ENCODE results near the gene USP9X. TPM values are rescaled to one million over a fixed set of nuclear protein-coding genes. Genes with fewer than 3 reads are reported as not detected.
"Not testable (repeated sequence)": the region's sequence is repeated elsewhere in the genome, so short reads cannot be mapped to it uniquely, and the experiment has no call there.

Gene USP9X
- total RNA-seq, 1 experiment from 2014 or later = 45.4 TPM

DNA sequence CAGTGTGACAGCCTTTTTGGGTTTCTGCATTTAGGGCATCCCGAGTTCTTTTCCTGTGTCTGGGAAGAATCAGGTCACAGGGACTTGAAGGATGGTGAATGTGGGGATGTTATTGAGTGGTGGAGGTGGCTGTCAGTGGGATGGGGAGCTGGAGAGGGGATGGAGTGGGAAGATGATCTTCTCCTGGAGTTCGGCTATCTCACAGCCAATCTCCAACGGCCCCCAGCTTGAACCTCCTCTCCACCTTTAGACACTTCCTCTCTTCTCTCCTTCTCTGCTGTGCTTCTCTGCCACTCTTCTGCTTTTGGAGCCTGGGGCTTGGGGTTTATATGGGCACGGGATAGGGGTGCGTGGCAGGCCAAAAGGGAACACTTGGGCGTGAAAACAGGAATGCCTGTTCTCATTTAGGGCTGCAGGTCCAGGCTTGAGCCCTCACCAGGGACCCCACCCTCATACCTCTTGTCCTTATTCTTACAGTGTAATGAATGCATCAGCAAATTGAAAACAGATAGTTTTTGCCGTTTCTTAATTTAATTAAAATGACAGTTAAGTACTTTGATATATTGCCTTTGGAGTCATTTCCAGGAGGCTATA lies 37.5 kb downstream of the USP9X start:
- DNase-seq (ENCODE audit: low read depth) = no peak

DNA sequence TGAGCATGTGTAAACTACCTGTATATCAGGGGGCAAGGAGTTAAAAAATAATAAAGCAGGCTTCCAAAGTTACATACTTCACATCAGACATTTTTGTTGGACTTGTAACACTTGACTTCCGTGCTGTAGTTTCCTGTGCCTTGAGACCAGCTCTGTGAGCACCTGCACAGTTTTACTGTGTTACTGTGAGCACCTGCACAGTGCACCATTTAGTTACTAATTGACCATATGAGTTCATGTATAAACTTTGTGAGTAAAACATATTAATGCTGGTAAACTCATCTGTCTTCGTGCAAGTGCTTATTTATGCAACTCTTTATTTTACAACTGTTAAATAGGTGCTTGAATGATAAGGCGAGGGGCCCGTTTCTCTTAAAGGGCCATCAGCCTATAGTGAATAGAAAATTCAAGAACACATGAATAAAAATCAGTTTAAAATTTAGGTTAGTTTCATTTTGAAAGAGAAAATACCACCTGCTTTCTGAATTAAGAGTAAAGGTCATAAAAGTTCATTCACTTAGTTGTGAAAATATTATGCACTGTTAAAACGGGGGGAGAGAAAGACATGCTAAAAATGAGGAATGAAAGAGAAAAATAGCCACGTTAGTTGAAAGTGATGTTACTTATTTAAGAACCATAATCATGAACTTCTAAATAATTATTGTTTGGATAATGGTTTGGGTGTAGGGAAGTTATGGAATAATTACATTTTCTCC lies 42.4 kb downstream of the USP9X start:
- no peak for DNase-seq (ENCODE audit: low read depth)

DNA sequence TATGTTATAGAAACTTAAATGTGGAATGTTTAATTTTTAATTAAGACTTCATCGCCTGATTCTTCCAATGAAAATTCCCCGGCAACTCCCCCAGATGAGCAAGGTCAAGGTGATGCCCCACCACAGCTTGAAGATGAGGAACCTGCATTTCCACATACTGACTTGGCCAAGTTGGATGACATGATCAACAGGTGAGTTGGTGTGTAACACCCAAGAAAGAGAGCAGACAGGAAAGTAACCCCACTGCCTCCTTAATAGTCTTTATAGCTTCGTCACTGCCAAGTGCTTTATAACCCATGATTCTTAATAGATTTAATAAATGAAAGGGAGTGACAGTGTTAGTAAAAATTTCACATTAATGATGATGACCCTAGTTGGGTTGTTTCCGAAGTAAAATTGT lies 43.7 kb downstream of the USP9X start:
- no peak for DNase-seq (ENCODE audit: low read depth)

DNA sequence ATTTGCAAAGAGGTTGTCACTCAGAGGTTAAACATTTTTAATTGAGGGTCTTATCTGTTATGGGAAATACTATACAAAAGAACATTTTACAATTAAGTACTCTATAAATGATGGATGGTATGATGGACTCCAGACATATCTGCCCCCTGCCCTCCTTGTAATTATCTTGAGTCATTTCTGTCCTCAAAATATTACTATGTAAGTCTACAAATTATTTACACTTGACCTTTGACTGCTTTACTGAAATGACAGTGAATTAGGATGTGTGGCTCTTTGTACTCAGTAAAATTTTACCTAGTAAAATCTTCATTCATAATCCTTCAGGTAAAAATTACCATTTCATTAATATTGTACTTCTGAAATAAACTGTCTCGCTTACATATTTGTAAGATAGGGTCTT lies 46.5 kb downstream of the USP9X start:
- DNase-seq (ENCODE audit: low read depth) = no peak

DNA sequence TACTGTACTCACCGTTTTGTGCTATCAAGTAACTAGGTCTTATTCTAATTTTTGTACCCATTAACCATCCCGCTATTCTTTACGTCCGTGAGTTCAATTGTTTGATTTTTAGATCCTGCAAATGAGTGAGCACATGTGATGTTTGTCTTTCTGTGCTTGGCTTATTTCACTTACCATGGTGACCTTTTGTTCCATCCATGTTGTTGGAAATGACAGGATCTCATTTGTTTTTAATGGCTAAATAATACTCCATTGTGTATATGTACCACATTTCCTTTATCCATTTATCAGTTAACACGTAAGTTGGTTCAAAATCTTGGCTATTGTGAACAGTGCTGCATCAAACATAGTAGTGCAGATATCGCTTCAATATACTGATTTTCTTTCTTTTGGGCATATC lies 48.3 kb downstream of the USP9X start:
- DNase-seq (ENCODE audit: low read depth) = no peak

DNA sequence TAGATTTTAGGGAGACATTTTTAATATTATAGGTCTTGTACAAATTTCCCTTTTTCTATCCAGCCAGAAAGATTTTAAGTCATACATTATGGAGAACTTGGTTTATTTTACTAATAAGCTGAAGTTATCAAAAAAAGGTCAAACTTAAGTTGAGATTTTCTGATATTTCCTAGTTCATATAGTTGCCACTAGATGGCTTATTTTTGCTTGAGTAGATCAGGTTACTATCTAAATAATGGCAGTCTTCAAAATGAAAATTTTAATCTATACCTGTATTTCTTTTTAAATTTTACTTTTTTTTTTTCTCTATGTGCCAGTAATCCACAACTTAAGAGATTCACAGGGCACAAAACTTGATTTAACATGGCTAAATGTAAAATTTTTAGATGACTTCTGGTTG lies 52.3 kb downstream of the USP9X start:
- DNase-seq (ENCODE audit: low read depth) = no peak

DNA sequence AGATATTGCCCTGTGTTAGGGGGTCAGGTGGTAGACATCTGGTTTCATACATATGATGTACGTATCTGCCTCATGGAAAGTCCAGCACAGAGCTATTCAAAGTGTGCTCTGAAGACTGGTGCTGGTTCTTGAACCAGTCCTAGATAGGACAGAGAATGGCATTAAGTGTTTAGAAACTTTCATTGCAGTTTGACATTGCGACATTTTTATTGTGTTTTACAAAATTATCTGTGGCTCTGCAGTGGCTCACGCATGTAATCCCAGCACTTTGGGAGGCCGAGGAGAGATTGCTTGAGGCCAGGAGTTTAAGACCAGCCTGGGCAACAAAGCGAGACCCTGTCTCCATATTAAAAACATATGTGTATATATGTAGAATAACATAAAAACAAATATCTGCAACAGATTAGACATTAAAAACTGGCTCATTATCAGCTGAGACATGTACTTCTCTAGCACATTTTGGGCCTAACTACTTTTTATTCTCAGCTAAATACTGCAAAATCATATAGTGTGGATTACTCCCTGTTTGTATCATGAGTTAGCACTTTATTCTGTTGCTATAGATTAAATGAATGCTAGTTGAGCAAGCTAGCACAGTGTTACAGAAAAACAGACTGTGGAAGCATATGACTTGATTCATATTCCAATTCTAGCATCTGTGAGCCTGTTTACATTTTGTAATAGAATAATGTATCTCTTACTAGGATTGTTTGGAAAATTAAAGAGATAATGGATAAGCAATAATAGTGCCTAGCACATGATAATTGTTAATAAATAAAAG lies 57.1 kb downstream of the USP9X start:
- DNase-seq (ENCODE audit: low read depth) = no peak

DNA sequence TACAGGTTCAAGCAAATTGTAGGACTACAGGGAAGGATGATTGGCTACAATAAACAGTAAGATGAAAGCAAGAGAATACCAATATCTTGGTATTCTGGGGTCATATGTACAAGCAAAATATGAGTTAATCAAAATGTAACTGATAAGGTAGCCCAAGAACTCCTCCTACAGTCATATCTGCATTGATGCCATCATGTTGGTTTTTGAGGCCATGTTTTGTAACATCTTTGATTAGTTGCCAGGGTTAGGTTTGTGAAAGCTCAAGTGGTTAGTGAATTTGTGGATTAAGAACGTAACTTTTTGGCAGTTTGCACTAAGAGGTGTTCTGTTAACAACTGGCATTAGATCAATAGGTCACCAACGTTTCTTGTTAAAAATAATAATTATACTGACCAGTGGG lies 59.6 kb downstream of the USP9X start:
- no peak for DNase-seq (ENCODE audit: low read depth)

DNA sequence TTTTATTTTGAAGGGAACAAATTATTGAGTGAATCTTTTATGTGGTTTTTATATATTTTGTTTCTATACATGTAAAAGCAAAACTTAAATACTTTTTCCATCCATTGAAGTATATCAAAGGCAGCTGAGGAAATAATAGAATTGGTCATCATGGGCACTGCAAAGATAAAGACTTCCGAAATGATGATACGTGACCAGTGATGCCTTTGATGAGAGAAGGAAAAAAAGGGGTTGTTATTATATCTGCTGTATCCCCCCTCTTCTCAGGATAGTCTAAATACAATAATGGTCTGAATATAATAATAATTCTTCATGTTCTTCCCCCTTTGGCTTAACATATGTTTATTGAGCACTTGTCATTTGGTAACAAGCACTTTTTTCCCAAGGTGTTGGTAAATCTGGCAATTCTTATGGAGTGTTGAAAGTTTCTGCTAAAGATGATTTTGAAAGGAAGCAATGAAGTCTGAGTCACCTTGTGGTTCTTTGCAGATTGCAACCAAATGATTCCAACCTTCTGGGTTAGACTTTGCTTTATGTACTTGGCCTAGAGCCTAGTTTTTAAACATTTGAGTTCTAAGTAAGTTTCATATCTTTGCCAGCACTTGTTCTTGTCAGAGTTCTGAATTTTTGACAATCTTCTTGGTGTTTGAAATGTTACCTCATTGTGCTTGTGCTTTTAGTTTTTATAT lies 60.8 kb downstream of the USP9X start:
- peak; percentile 76 for DNase-seq (ENCODE audit: low read depth)

DNA sequence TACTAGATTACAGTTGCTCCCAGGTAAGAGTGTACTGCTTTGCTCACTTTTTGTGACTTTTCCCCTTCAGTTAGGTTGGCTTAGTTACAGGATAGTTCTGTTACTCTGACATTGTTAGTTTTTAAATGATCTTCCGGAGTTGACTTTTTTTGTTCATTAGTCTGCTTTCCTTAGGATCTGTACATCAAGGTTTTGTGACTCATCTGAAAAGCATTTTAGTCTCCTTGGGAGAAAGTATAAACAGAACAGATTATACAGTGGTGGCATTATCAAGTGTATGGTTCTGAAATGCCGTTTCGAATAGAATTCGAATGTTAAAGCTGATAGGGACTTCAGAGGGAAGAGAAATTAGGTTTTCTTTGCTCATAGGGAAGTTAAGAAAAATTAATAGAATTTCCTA lies 63.3 kb downstream of the USP9X start:
- DNase-seq (ENCODE audit: low read depth) = peak; percentile 77

DNA sequence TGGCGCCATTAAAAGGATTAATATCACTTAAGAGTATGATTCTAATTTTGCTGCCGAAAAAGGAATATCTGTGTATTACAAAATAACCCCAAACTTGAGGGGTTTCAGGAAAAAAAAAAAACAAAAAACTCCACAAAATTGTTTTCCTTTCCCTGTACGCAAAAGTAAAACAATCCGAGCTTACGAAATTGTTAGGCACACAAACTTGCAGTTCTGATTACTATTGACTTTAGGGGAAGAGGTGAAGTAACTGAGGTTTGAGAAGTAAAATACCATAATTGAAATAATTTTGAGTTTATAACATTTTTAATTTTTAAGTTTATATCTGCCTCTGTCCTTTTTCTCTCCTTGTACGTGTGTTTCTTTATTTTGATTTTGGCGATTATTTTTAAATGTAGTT lies 64.8 kb downstream of the USP9X start:
- DNase-seq (ENCODE audit: low read depth) = no peak

DNA sequence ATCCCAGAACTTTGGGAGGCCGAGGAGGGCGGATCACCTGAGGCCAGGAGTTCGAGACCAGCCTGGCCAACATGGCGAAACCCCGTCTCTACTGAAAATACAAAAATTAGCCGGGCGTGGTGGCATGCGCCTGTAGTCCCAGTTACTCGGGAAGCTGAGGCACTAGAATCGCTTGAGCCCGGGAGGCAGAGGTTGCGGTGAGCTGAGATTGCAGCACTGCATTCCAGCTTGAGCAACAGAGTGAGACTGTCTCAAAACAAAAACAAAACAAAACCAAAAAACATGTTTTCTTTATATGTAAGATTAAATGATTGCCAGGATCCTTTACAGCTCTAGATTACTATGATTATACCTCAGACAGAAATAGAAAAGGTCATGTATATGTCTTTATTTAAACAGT lies 66.5 kb downstream of the USP9X start:
- DNase-seq (ENCODE audit: low read depth) = not testable (repeated sequence)

DNA sequence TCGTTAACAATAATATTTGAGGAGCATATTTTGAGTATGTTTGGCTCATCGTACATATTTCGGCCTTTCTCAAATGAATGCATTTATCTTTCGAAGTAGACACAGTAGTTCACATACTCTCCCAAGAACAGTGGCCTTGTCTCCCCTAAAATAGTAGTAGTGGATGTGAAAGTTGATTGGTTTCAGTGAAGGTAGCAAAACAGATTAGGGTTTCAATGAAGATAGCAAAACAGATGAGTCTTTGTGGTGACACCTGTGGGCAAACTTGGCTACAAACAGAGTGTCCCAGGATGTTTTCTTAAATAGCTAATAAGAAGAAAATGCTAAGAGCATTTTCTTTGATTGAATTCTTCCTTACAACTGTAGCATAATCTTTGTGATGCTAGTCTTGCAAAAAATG lies 67.0 kb downstream of the USP9X start:
- no peak for DNase-seq (ENCODE audit: low read depth)

DNA sequence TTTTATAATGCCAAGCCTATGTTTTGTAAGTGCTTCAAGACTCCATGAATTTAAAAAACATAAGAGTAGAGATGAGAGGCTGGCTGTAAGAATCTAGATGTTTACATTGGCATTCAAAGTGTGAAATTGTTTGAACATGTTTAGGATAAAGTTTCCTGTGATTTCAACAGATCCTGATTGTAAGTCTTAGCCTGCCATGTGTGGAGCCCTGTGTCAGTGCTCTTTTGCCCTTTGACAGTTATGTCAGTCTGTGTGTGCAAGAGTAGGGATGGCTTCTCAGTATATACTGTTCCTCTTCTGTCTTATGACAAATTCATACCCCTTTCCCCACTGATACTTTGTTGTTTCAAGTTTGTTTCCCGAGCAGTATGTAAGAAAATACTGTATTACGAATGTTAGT lies 68.2 kb downstream of the USP9X start:
- no peak for DNase-seq (ENCODE audit: low read depth)

DNA sequence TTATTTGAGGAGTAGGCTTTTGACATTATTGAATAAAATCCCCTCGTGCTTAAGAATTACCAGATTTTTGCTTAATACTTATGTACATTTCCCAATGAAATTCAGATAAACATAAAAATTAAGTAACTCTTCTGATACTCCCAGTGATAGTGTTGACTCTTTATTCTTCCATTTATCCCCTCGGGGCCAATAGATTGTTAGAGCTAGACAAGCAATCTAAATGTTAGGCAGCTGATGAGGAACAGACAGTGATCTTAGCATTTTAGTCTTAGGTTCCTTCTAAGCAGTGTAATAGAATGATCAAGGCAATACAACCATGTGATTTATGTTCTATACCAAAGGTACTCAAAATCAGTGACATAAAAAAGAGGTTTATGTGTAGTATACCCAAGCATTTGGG lies 68.7 kb downstream of the USP9X start:
- no peak for DNase-seq (ENCODE audit: low read depth)

DNA sequence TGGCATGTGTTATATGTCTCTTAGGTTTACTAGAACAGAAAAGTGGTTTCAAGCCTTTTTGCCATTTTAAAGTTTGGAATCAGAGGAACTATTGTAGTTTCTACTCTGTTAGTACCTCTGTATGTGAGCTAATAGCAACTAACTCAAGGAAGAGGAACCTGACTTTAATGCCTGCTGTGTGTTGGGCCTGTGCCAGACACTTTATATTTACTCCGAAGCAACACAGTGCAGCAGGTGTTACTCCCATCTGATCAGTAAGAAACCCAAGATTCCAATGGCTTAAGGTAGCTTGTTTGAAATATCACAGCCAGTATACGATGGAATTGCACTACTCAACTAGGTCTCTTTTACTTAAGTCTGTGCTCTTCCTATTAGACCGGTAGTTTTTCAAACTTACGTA lies 79.2 kb downstream of the USP9X start:
- DNase-seq (ENCODE audit: low read depth) = no peak

DNA sequence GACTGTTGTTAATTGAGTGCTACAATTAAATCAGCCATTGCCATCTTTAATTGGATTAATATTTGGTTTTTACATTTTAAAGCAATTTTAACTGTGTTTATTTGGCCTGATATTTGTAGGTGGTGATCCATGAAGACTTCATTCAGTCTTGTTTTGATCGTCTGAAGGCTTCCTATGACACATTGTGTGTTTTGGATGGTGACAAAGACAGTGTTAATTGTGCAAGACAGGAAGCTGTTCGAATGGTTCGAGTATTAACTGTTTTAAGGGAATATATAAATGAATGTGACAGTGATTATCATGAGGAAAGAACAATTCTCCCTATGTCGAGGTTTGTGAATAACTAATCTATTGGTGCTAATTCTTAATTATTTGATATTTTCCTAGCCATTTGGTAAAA lies 82.6 kb downstream of the USP9X start:
- peak; percentile 0 for DNase-seq (ENCODE audit: low read depth)

DNA sequence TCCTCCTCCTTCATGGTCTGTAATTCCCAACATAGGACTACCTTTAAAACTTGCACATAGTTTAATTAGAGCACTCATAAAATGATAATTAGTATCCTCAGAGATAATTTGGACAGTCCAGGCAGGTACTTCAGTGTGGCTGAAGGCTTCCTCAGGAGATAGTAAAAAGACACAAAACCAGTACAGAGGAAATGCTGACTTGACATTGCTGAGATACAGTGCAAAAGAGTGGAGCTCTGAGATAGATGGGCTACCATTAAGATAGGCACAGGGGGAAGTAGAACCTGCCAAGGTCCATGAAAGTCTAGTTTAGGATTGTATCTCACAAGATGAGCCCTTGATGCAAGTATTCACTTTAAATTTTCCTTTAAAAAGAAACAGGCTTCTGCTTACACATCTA lies 91.0 kb downstream of the USP9X start:
- no peak for DNase-seq (ENCODE audit: low read depth)

DNA sequence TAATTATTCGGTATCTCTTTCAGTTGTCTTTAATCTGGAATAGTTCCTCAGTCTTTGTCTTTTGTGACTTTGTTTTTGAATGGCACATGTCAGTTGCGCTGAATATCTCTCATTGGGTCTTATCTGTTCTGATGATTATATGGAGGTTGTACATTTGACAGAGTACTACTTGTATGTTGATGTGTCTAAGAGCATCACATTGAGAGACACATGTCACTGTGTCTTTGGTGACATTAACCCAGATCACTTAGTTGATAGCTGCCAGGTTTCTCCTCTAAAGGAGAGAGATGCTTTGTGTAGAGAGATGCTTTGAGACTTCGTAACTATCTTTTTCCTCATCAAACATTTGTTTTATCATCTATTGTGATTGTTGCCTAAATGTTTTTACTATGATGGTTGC lies 92.1 kb downstream of the USP9X start:
- no peak for DNase-seq (ENCODE audit: low read depth)

DNA sequence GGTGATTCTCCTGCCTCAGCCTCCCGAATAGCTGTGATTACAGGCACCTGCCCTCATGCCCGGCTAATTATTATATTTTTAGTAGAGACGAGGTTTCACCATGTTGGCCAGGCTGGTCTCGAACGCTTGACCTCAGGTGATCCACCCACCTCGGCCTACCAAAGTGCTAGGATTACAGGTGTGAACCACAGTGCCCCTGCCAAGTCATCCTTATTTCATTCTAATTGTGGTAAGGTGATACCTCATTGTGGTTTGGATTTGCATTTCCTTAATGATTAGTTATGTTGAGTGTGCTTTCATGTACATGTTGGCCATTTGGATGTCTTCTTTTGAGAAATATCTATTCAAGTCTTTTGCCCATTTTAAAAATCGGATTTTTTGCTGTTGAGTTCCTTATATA lies 93.0 kb downstream of the USP9X start:
- DNase-seq (ENCODE audit: low read depth) = no peak

DNA sequence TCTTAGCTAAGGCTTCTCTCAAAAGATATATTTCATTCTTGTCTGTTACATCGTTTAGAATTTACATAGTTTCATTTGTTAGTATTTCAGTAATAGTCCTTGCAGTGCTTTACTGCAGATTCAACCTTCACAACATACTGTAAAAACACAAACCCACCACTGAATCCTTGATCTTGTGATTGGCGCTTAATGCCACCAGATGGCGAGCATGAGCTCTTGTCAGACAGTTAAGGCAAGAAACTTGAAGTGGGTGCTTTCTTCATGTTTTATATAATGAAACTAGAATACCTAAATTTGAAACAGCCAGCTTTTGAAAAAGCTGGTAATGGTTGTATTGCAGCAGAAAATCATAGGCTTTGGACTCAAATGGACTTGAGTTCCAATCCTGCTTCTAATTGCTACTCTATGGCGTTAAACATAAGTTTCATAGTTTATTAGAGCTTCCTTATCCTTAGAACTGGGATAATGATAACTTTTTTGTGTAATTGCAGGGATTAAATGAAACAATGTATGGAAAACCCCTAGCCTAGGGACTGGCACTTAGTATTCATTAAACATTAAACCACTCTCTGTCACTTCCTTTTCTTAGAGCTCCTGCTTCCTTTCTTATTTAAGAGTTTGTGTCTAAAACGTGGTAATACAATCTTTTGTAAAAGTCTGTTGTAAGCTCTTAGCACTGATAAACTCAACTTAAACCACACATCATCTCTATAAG lies 95.1 kb downstream of the USP9X start:
- peak; percentile 45 for DNase-seq (ENCODE audit: low read depth)

DNA sequence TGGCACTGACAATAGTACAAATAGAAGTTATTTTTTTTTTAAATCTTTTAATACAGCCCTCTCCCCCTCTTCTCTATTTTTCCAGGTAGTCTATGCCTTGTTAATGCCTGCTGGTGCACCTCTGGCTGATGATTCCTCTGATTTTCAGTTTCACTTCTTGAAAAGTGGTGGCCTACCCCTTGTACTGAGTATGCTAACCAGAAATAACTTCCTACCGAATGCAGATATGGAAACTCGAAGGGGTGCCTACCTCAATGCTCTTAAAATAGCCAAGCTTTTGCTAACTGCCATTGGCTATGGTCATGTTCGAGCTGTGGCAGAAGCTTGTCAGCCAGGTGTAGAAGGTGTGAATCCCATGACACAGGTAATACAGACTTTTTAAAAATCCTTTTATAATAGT lies 99.1 kb downstream of the USP9X start:
- no peak for DNase-seq (ENCODE audit: low read depth)
